ENCODE measurements around the gene GDPD5.

Gene GDPD5

DNA sequence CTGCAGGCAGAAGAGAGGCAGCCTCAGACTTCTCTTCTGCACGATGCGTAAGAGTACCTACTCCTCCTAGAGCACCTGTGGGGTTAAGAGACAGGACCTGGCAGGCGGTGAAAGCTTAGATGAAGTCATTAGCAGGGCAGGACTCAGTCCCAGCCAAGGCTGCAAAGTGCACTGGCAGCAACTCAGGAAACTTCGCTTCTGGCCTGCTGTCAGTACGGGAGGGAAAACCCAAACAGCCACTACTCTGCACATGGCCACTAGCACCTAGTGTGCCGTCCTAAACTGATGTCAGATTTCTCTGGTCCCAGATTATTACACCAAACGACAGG lies 84.0 kb downstream of the GDPD5 start:
- no peak for DNase-seq

DNA sequence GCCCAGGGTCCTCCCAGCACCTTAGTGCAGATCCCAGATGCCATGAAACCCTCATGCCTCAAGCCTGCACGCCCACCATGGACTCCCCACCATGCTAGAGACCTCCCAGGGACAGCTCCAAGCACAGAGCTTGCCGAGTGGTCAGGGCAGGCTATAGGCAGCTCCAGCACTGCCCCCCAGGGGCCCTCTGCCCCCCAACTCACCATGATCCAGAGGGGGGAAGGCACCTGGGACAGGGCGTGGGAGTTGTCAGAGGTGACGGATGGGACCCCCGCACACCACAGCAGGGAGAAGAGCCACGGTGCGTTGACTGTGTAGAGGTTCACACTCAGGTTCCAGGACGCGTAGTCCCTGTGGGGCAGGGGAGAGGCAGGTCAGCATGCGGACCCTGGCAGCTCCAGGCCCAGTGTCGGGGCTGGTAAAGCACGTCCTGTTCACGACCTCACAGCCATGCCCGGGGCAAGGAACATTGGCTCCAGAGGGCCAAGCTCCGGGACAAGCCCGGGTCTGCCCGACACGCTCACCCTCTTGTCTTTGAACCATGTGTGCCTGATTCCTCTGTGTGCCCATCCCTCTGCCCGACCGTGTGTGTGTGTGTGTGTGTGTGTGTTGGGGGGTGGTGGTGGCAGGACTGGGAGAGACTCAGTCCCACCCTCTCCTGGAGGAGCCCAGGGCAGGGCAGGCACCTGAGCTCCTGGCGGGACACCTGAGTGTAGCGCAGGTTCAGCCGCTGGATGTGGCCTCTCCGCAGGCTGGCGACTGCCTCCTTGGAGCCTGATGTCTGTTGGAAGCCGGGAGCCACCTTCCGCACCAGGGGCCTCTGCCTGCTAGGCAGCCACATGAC lies 84.6 kb downstream of the GDPD5 start:
- no peak for DNase-seq

DNA sequence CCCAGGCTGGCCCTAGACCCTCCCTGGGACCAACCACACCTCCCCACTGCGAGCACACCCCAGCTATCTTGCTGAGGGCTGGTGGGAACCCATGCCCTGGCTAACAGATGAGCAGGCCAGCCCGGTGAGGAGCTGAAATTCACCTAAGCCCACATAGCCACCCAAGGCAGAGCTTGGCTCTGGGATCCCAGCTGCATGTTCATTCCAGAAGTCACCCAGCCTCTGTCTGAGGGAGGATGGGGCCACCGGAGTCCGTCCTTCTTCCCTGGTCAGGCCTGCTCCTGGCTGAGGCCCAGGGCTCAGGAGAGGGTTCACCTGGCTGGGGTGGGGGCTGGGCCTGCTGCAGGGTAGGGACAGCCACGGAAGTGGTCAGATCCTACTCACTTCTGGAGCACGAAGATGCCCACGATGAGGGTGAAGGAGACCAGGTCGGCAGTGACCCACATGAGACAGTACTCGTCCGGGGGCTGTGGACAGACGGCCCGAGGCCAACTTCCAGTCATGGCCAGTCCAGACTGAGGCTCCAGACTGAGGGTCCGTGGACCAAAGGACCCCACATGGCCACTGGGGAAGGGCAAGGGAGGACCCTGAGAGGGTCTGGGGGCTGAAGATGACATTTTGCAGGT lies 86.1 kb downstream of the GDPD5 start:
- no peak for DNase-seq

DNA sequence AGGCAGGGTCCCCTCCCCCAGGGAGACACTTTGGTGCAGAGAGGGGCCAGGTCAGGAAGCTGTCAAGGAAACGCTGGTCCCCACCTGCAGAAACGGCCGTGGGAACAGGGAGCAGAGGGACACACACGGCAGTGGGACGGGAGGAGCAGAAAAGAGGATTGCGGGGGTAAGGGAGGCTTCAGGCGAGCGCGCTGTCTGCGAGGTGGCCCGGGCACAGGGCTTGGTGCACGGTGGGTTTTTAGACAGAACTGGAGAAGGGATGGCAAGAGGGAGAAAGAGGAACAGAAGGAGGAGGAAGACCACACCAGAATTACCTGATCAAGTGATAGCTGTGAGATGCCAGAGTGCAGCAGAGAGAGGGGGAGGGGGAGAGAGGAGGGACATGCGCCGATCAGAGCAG lies 86.7 kb downstream of the GDPD5 start:
- DNase-seq = no peak

DNA sequence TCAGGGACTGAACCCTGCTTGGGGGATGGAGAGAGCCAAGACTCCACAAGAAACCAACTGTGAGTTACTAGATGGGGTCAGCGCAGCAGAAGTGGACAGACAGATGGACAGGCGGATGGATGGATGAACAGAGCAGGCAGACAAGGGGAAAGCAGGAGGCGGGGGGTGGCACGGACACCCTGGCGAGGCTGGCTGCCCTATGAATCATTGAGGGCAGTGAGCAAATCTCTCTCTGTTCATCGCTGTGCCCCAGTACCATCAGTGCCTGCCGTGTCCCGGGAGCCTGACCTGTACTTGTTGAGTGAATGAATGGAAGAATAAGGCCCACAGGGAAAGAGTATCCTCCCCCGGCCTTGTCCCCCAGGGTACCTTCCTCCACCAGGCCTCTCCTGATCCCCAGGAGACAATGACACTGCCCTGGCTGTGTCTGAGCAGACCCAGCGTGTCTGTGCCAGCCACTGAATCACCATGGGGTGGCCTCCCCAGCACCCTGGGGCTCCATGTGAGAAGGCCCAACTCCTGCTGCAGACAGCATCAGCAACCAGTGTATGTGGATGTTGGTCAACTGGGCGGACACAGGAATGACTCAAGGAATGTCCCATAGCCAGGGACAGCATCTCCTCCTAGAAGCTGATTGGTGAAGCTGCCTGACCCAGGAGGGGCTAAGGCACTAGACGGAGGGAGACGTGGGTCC lies 87.6 kb downstream of the GDPD5 start:
- no peak for DNase-seq

DNA sequence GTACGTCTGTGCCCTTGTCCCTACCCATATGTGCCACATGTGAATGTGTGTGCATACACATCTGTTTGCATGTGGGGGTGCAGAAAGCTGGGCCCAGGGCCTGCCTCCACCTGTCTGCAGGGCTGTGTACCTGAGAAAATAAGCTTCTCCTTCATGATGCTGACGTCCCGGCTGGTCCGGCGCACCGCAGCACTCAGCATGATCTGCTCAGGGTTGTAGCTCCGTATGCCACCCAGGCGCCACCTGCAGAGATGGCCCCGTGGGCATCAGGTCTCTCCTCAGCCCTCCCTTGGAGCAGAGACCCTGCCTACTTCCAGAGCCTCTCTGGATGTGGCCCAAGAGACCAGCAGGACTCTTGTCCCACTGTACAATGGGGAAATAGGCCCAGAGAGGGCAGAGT lies 88.9 kb downstream of the GDPD5 start:
- no peak for DNase-seq

DNA sequence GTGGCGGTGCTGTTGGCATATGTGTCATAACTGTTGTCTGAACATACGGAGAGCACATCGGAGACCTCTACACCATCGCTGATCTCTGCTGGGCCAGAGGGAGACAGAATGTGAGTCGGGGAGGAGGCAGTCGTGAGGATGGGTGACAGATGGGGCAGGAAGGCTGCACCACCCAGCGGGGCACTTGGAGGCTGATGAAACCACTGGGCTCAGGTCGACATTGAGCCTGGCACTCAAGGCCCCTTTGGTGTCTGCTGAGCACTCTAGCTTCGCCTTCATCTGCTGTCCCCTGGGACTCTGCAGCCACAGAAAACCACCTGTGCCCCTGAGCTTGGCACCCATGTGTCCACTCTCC lies 90.2 kb downstream of the GDPD5 start:
- no peak for DNase-seq

DNA sequence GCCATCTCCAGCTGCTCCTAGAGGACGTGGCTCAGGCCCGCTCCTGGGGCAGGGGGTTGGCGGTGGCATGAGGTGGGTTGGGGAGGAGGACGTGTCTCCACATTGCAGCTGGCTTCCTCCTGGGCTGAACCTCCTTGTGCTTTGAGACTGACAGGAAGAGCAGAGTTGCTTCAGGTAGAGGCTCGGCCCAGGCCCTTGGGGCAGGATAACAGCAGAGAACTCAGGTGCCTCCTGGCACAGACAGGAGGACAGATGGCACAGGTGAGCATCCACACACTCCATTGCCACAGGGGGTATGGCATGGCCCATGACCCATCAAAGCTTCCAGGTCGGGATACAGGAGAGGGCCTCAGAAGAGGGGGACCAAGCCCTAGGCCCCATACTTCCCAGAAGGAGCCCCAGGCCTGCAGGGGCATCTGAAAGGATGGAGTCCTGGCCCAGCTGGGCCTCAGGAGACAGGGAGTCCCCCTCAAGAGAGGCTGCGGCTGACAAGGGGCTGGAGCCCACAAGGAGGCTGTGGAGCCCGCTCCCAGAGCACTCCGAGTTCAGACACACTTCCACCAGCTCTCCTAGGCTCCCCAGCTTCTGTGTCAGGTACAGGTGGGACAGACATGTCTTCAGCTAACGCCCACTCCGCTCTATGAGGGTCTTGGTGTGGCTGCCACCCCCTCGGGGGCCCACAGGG lies 90.7 kb downstream of the GDPD5 start:
- no peak for DNase-seq

DNA sequence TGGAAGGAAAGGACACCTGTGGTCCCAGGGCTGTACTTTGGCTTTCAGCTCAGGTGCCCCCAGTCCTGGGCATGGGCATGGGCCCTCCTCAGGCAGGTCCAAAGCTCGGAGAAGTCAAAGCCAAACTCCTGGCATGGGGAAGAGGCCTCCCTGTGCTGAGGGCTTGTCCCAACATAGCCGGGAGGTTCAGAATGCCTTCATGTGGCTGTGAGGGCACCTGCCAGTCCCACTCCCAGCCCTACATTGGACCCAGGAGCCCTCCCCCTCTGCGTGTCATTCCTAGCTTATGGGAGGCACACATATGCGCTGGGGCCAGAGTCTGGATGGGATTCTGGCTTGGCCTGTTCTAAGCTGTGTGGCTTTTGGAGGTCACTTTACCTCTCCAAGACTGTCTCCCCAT lies 91.7 kb downstream of the GDPD5 start:
- no peak for DNase-seq

DNA sequence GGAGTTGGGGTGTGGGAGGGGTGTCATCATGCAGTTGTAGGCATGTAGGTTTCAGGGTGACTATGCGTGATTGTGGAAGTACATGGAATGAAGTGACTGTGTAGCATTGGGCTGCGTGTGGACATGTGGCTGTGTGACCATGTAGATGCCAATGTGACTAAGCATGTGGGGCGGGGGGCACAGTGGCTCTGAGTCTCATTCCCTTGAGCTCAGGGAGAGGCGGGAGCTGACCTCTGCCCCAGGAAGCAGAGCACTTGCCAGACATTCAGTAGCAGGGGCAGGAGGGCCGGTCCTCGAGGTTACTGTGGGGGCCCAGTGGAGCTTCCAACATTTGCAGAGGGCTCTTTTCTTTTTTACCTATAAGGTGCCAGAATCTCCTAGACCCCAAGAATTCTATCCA lies 92.3 kb downstream of the GDPD5 start:
- DNase-seq = no peak

DNA sequence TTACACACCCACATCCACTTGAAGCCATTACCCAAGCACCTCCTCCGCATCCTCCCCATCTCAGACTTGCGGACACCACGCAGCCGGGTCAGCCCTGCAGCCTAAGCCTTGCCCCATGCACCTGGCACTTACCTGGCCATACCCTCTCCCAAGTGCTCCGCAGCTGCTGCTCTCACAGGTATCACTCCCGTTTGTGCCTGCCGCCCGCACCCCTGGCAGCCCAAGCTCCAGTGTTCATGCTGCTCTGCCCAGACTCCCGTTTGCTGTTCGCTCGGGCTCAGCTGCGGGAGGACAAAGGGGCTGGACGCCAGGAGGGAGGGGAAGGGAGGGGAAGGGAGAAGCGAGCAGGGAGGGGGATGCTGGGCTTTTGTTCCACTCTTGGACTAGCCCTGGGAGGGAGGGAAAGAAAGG lies 92.8 kb downstream of the GDPD5 start, which contains the start of gene KLHL35:
TSS of gene KLHL35 (minus strand) at position 293 of the 411 bp plus-strand sequence. CDS start 2,574 bp downstream, outside the sequence.
- no peak for DNase-seq

DNA sequence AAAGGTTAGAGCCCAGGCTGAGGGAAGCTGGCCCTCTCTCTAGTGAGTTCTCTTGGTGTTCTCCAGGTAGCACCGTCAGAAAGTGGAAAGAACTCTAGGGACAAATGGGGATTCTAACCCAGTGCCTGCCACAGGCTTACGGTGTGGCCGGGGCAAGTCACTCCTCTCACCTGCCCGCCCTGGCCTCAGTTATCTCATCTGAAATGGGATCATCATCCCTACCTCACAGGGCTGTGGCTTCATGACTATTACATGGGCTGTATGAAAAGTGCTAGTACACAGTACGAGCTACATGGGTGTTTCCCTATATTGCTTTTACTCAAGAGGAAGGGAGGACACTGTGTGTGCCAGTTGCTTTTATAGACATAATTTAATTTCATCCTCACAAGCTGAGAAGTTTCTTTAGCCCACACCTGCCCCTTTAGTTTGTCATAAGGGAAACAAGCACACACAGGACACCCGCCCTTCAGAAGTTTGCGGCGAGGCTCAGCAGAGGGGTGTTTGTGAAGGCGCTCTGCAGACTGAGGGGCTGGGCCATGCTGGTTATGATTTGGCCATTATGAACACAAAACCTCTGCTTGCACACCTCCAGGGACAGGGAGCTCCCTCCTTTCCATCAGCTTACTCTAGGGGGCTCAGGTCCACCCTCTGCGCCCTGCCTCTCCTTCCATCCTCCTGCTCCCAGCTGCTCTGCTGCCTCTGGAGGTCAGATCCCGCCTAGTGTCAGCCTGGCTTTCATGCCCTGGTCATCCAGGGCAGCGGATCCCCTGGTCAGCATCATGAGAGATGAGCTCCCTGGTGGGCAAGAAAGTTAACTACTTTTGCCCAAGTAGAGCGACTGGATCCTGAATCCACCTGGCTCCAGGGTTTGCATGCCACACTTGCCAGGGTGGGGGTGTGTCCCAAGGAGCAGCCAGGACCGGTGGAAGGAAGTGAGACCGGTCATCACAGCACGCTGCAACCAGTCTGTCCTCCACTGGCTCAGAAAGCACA lies 93.9 kb downstream of the GDPD5 start:
- DNase-seq = no peak

DNA sequence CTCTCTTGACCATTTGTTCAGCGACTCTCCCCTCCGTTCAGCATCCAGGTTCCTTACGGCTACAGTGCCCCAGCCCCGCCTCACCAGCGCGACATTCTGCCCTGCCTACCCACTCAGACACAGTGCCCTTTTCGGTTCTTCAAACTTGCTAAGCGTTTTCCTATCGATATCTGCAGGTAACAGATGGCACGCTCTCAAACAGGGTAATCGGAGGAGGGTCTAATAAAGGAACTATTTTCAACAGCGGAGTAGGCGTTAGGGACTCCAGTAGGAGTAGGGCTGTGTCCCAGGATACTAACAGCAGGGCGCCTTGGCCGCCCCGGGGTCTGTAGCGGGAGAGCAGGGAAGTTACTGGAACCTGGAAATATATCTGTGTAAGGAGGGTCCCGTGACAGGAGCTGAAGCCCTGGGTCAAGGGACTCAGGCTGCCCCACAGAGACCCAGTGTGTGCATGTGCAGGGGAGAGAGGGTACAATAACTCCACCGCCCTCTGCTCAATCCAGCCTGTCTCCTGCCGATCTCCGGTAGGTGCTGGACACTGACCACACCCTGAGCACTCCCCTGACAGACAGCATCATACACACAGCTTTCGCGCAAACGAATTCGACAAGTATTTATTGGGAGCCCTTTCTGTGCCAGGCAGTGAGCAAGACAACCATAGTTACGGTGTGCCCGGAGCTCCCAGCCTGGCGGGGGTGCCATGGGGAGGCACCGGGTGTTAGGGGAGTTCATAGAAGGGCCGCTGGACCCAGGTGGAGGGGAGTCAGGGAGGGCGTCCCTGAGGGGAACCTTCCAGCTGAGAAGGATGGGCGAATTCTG lies 94.8 kb downstream of the GDPD5 start:
- DNase-seq = no peak

DNA sequence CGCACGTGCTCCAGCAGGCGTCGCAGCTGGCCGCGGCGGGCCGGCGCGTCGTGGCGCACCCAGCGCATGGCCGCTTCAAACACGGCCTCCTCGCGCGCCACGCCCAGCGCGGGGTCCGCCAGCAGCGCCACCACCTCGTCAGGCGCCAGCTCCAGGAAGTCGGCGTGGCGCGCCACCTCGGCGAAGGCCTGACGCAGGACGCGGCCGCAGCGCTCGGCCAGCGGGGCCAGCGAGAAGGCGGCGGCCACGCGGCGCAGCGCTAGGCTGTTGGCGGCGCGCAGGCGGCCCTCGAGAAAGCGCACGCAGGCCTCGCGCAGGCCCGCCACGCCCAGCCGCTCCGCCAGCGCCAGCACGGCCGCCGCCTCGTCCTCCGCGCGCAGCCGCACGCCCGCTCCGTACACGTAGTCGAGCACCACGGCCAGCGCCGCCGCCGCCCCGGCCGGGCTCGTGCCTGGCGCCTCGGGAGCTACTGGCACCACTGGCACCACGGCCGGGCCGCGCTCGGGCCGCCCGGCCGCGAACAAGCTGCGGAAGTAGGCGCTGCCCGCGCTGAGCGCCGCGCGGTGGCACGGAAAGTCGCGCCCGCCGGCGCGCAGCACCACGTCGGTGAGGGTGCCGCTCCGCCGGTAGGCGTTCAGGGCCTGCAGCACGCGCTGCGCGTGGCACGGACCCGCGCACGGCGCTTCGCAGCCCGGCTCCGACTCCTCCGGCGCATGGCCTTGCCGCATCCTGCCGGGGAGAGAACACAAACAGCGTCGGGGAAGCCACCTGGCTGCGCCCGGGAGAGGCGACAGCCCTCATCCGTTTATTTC lies 95.6 kb downstream of the GDPD5 start:
- DNase-seq = peak; percentile 59

DNA sequence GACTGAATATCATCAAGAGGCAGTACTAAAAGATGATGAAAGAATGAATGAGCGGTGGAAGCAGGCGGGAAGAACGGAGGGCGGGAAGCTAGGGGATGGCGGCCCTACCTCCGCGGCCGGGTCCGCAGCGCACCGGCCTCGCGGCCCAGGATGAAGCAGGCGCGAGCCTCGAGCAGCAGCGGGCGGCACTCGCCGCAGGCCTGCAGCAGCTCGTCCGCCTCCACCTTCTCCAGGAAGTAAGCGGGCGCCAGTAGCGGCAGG lies 96.2 kb downstream of the GDPD5 start:
- DNase-seq = no peak

DNA sequence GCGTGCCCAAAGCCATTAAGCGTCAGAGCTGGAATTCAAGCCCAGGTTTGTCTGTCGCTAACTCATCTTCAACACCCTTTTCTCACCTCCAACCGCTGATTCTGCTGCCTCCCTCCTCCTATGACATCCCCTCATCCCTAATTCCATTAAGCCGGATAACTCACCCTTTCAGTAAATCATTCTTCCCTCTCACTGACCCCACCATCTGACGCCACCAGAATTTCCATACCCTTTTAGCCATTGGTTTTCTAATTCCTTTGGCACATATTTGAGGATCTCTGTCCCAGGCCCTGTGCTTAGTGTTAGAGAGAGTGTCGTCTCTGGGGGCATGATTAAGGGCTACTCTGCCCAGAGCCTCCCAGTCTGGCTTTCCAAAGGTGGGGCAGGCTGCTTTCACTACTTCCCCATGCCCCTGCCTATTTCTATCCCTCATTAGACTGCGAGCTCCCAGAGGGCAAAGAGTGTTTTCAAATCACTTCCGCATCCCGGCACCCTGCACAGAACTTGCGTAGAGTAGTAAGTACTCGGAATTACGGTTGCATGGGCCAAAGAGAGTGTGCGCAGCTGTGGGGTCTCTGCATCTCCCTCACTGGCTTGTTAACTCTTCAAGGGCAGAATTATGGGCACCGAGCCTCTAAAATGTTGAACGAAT lies 96.6 kb downstream of the GDPD5 start:
- DNase-seq = no peak

DNA sequence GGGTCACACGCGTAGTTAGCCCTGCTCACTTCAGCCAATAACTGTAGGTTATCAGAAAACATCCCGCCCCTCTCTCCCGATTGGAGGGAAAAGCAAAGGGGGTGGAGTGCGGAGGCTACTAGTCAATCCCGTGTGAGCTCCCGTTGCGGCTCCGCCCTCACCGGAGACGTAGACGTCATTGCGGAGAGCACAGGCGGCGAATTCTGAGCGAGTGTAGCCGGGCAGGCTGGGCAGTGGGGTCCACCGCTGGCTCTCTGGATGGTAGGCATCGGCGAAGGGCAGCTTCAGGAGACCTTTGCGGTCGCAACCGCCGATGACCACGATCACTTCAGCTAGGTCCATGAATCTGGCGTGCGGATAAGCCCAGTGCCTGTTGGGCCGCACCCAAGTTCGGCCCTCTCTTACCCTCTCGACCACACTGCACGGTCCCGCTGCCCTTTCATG lies 97.4 kb downstream of the GDPD5 start:
- DNase-seq = peak; percentile 54

DNA sequence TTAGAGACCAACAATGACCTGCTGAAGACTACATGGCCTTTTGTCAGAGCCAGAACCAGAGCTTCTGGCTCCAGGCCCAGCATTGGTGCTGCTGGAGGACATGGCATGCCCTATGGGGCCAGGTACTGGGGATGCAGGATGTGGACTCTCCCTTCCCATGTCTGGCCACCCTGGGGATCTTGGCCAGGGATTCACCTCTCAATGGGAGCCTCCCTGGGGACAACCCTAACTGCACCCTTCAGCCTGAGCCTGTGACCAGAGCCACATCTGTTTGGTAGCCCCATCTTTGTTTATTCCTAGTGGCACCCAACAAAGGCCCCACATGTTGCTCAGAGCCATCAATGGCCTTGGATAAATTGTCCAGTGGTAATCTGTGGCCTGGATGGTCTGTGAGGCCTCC lies 98.6 kb downstream of the GDPD5 start:
- DNase-seq = no peak

DNA sequence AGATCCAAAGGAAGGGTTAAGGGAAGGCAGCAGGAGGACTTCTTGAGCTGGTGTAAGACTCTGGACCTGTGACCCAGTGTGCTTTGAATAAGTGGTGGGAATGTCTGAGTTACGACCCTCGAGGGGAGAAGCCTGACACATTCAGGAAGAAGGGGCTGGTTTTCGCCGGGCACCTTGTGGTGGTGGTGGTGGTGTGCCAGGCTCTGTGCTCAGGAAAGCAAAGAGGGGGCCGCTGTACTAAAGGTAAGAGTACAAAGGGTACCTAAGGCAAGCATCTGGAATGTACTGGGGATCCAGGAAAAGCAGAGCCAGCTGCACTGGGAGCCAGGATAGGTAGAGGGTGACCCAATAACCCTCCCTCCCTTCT lies 99.0 kb downstream of the GDPD5 start:
- no peak for DNase-seq

DNA sequence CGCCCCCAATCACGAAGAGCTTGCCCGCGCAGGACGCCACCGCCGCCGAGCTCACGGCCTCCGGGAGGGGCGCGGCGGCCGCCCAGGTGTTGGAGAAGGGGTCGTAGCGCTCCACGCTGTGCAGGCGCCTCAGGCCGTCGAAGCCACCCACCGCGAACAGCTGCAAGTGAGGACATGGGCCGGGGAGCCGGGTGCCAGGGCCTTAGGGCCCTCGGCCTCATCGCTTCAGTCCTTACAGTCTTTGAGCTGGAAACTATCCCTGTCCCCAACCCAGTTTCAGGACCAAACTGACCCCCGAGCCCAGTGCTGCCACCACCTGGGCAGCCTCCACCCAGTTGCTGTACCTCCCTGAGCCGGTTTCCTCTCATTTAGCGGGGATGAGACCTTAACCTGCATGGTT lies 100.3 kb downstream of the GDPD5 start:
- no peak for DNase-seq

Measured in CD4-positive, alpha-beta T cell treated with Interleukin-17A for 4 hours (primary cell).